ENCODE measurements around the gene WDR74. TPM values are rescaled to one million over a fixed set of nuclear protein-coding genes. Genes with fewer than 3 reads are reported as not detected.

Gene WDR74
- total and polyA plus RNA-seq, 2 of the 13 experiments (the other 11 are each of a cell fraction or from before 2014, with no cell fraction given): 77.0 to 83.3 TPM

GRCh38 chr11:62839050-62839945, at the start of gene WDR74 (continued):
- TF ChIP-seq SCMH1 (CRISPR knock-in tag; IDR thresholded peaks at IDR 0.05; ENCODE audit: borderline replicate concordance) (no peak), SNAI1 (CRISPR knock-in tag; IDR thresholded peaks at IDR 0.05; ENCODE audit: borderline replicate concordance) (peak; percentile 65; the same call in 1 of the 2 replicates), MAFF (IDR thresholded peaks at IDR 0.05; ENCODE audit: low read depth, low read length) (no peak), ZNF263 (CRISPR knock-in tag; IDR thresholded peaks at IDR 0.05) (peak; percentile 55; the same call in 1 of the 2 replicates), ZNF224 (CRISPR knock-in tag; IDR thresholded peaks at IDR 0.05) (peak; percentile 95; the same call in 1 of the 2 replicates), TEAD3 (CRISPR knock-in tag; optimal IDR thresholded peaks at IDR 0.05; ENCODE audit: borderline replicate concordance) (peak; percentile 81), DNMT3B (CRISPR knock-in tag; conservative IDR thresholded peaks at IDR 0.05) (peak; percentile 31; the same call in 1 of the 2 replicates), MYPOP (CRISPR knock-in tag; IDR thresholded peaks at IDR 0.05) (no peak), ZNF121 (CRISPR knock-in tag; IDR thresholded peaks at IDR 0.05) (no peak), RBM39 (IDR thresholded peaks at IDR 0.05; ENCODE audit: low read depth, low read length, poor library complexity, severe bottlenecking) (peak; percentile 82), HNRNPK (IDR thresholded peaks at IDR 0.05; ENCODE audit: low read depth, low read length, poor library complexity, severe bottlenecking) (no peak), ZNF18 (CRISPR knock-in tag; IDR thresholded peaks at IDR 0.05; ENCODE audit: insufficient replicate concordance) (peak; percentile 92), GPN1 (CRISPR knock-in tag; IDR thresholded peaks at IDR 0.05; ENCODE audit: borderline replicate concordance) (peak; percentile 26; the same call in 1 of the 2 replicates), PCBP1 (IDR thresholded peaks at IDR 0.05; ENCODE audit: borderline replicate concordance, low read depth, low read length) (peak; percentile 92; the same call in 1 of the 2 replicates), ZNF496 (CRISPR knock-in tag; IDR thresholded peaks at IDR 0.05; ENCODE audit: insufficient replicate concordance) (no peak)
- TF ChIP-seq, protein P1, sequence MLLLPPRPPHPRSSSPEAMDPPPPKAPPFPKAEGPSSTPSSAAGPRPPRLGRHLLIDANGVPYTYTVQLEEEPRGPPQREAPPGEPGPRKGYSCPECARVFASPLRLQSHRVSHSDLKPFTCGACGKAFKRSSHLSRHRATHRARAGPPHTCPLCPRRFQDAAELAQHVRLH (CRISPR knock-in tag; IDR thresholded peaks at IDR 0.05; ENCODE audit: borderline replicate concordance, low read depth): peak; percentile 97
- TF ChIP-seq, protein P2, sequence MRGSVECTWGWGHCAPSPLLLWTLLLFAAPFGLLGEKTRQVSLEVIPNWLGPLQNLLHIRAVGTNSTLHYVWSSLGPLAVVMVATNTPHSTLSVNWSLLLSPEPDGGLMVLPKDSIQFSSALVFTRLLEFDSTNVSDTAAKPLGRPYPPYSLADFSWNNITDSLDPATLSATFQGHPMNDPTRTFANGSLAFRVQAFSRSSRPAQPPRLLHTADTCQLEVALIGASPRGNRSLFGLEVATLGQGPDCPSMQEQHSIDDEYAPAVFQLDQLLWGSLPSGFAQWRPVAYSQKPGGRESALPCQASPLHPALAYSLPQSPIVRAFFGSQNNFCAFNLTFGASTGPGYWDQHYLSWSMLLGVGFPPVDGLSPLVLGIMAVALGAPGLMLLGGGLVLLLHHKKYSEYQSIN (CRISPR knock-in tag; IDR thresholded peaks at IDR 0.05; ENCODE audit: borderline replicate concordance): no peak
- TF ChIP-seq, protein P3, sequence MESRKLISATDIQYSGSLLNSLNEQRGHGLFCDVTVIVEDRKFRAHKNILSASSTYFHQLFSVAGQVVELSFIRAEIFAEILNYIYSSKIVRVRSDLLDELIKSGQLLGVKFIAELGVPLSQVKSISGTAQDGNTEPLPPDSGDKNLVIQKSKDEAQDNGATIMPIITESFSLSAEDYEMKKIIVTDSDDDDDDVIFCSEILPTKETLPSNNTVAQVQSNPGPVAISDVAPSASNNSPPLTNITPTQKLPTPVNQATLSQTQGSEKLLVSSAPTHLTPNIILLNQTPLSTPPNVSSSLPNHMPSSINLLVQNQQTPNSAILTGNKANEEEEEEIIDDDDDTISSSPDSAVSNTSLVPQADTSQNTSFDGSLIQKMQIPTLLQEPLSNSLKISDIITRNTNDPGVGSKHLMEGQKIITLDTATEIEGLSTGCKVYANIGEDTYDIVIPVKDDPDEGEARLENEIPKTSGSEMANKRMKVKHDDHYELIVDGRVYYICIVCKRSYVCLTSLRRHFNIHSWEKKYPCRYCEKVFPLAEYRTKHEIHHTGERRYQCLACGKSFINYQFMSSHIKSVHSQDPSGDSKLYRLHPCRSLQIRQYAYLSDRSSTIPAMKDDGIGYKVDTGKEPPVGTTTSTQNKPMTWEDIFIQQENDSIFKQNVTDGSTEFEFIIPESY (CRISPR knock-in tag; IDR thresholded peaks at IDR 0.05): no peak; the same call in 1 of the 2 replicates
- TF ChIP-seq, protein P4, sequence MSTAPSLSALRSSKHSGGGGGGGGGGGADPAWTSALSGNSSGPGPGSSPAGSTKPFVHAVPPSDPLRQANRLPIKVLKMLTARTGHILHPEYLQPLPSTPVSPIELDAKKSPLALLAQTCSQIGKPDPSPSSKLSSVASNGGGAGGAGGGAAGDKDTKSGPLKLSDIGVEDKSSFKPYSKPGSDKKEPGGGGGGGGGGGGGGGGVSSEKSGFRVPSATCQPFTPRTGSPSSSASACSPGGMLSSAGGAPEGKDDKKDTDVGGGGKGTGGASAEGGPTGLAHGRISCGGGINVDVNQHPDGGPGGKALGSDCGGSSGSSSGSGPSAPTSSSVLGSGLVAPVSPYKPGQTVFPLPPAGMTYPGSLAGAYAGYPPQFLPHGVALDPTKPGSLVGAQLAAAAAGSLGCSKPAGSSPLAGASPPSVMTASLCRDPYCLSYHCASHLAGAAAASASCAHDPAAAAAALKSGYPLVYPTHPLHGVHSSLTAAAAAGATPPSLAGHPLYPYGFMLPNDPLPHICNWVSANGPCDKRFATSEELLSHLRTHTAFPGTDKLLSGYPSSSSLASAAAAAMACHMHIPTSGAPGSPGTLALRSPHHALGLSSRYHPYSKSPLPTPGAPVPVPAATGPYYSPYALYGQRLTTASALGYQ (CRISPR knock-in tag; IDR thresholded peaks at IDR 0.05): peak; percentile 30; the same call in 1 of the 2 replicates

All from HepG2 (cell line).